IPS-20b (cell line): Measurements from ENCODE around the gene HMGXB4.

ENCODE experiments used
- H3K27ac ChIP-seq: one replicate; pipeline ENCODE4 v1.5.1; 2013; ENCODE audit warnings: low read length
- H3K27me3 ChIP-seq: 2 replicates; pipeline ENCODE4 v1.6.1; 2013; ENCODE audit warnings: mild to moderate bottlenecking, low read length, inconsistent platforms; ENCODE audit not compliant: insufficient read depth
- H3K36me3 ChIP-seq: 2 replicates; pipeline ENCODE4 v1.6.1; 2013; ENCODE audit warnings: low read depth, mild to moderate bottlenecking, inconsistent platforms, low read length, moderate library complexity; ENCODE audit not compliant: insufficient read depth
- H3K4me1 ChIP-seq: 2 replicates; pipeline ENCODE4 v1.6.1; 2013; ENCODE audit warnings: mild to moderate bottlenecking, control low read depth, inconsistent platforms, low read length, moderate library complexity; ENCODE audit not compliant: insufficient read depth
- H3K4me3 ChIP-seq: 2 replicates; pipeline ENCODE4 v1.5.1; 2013; ENCODE audit warnings: mild to moderate bottlenecking, low read length, inconsistent platforms
- H3K9ac ChIP-seq: 2 replicates; pipeline ENCODE4 v1.6.1; 2013; ENCODE audit warnings: low read depth, mild to moderate bottlenecking, inconsistent platforms, low read length, moderate library complexity
- H3K9me3 ChIP-seq: 2 replicates; pipeline ENCODE4 v1.6.1; 2013; ENCODE audit warnings: mild to moderate bottlenecking, low read depth, low read length, inconsistent platforms; ENCODE audit not compliant: insufficient read depth

HMGXB4 gene, protein sequence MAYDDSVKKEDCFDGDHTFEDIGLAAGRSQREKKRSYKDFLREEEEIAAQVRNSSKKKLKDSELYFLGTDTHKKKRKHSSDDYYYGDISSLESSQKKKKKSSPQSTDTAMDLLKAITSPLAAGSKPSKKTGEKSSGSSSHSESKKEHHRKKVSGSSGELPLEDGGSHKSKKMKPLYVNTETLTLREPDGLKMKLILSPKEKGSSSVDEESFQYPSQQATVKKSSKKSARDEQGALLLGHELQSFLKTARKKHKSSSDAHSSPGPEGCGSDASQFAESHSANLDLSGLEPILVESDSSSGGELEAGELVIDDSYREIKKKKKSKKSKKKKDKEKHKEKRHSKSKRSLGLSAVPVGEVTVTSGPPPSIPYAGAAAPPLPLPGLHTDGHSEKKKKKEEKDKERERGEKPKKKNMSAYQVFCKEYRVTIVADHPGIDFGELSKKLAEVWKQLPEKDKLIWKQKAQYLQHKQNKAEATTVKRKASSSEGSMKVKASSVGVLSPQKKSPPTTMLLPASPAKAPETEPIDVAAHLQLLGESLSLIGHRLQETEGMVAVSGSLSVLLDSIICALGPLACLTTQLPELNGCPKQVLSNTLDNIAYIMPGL

DNA sequence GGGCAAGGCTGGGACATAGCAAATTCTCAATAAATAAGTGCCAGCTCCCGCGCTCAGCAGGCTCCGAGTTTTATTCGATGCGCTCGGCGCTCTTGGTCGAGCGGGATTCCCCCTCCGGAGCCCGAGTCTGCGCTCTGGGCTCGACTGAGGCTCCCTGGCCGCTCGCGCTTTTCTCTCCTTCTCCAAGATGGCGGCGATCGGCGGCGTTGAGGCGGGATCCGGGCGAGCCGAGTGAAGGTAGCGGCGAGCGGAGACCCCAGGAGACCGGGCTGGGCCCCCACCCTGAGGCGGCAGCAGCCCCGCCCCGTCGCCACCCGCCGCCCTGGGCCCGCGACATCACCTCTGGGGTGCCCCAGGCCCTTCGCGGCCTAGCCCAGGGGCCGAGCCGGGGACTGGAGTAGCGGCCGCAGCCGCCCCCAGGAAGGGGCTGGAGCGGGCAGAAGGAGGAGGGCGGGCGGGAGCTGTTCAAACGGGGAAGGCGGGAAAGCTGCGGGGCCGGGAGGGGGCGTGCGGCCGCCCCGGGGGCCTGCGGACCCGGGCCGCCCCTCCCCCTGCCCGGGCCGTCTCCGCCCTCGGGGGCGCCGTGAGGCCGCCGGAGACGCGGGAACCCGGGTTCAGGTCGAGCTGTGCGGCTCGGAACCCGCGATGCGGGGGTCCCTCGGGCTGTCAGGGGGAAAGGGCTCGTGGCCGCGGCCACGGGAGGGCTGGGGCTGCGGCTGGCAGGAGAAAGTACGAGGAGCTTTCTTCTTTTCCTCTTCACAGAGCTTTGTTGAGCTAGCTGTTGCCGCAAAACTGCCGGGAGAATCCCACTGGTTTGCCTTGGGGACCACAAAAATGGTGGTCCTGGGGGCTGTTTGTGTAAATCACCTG lies at the start of gene HMGXB4:
TSS of gene HMGXB4 (plus strand) at position 173 of the 870 bp plus-strand sequence. CDS start 4,898 bp downstream, outside the sequence.
- Histone ChIP-seq H3K9ac (peak within 1 kb of the TSS; percentile 97), H3K4me3 (peak within 1 kb of the TSS; percentile 81), H3K27me3 (no peaks in the 10 kb centered on the region), H3K9me3 (no peaks in the 10 kb centered on the region), H3K27ac (peak within 1 kb of the TSS; percentile 75), H3K36me3 (peaks cover 23% of the 10 kb centered on the region), H3K4me1 (peaks cover 3% of the 10 kb centered on the region; the same call in 1 of the 2 replicates)

DNA sequence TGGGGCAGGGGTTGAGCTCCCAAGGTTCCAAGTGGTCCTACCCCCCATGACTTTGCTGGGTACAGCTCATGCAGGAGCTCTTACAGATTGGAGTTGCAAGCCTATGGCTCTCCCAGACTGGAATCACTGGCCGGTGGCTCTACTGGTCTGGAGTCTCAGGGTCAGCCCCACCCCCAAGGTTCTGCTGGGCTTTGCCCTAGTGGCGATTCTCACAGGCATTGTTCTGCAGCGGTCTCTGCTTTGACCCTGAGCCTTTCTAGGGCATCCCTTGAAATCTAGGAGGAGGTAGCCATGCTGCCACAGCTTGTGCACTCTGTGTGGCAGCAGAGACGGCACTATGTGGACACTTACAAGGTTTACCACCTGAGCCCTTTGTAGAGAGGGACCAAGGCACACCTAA lies 49.3 kb upstream of the HMGXB4 start:
- Histone ChIP-seq H3K27ac (no peak overlapping the region), H3K36me3 (no peaks in the 10 kb centered on the region), H3K4me3 (no peak overlapping the region), H3K27me3 (no peaks in the 10 kb centered on the region), H3K9me3 (no peaks in the 10 kb centered on the region), H3K4me1 (no peaks in the 10 kb centered on the region), H3K9ac (no peak overlapping the region)

DNA sequence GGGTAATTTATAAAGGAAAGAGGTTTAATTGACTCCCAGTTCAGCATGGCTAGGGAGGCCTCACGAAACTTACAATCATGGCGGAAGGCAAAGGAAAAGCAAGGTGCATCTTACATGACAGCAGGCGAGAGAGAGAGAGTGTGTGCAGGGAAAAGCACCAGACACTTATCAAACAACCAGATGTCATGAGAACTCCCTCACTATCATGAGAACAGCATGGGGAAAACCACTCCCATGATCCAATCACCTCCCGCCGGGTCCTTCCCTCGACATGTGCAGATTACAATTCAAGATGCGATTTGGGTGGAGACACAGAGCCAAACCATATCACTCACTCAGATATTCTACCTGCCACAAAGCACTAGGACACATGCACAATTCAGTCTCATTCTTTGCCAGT lies 48.1 kb upstream of the HMGXB4 start:
- Histone ChIP-seq H3K36me3 (no peaks in the 10 kb centered on the region), H3K27me3 (no peaks in the 10 kb centered on the region), H3K9ac (no peak overlapping the region), H3K4me3 (no peak overlapping the region), H3K4me1 (no peaks in the 10 kb centered on the region), H3K27ac (no peak overlapping the region), H3K9me3 (no peaks in the 10 kb centered on the region)

DNA sequence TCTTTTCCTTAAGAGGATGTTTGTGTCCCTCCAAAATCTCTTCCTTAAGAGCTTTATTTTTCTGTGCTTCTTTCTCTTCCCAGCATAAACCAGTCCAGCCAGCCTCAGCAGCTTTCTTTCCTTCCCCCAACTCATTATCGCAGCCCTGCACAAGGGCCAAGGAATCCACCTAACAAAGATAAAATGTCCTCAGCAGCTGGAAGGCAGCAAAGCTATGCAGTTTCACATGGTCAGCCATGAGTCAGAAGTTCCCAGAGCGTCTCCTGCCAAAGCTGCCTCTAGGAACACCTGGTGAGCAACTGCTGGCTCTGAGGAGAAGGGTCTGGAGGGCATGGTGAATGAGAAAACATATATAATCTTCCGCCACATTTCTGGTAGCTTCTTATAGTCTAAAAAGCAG lies 45.3 kb upstream of the HMGXB4 start:
- Histone ChIP-seq H3K4me3 (no peak overlapping the region), H3K9me3 (no peaks in the 10 kb centered on the region), H3K27ac (no peak overlapping the region), H3K4me1 (no peaks in the 10 kb centered on the region), H3K27me3 (no peaks in the 10 kb centered on the region), H3K9ac (no peak overlapping the region), H3K36me3 (no peaks in the 10 kb centered on the region)

DNA sequence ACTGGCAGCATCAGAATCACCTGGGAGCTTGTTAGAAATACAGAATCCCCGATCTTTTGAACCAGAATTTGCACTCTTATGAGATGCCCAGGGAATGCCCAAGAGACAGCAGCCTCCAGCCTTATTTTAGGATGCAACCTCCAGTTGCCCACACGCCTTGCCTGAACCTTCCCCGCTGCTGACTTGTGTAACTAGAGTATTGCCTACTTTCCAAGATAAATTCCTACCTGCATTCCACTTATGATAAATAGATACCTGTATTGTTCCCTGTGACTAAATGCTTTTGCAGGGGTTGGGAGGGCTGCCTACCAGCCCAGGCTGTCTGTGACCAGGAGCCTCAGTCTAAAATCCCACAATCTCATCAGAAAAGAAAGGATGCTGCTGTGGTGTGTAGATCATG lies 44.3 kb upstream of the HMGXB4 start:
- Histone ChIP-seq H3K27ac (no peak overlapping the region), H3K27me3 (no peaks in the 10 kb centered on the region), H3K4me1 (no peaks in the 10 kb centered on the region), H3K4me3 (no peak overlapping the region), H3K36me3 (no peaks in the 10 kb centered on the region), H3K9ac (no peak overlapping the region), H3K9me3 (no peaks in the 10 kb centered on the region)

DNA sequence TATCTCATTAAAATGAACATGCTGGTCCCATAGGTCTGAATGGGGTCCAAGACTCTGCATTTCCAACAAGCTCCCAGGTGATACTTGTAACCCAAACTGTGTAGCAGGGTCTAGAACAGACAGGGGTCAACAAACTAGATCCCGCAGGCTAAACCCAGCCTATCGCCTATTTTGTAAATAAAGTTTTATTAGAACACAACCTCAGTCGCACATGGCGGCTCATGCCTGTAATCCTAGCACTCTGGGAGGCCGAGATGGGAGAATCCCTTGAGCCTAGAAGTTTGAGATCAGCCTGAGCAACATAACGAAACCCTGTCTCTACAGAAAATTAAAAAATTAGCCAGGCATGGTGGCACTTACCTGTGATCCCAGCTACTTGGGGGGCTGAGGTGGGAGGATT lies 42.3 kb upstream of the HMGXB4 start:
- no peaks in the 10 kb centered on the region for H3K4me1 ChIP-seq
- H3K9ac ChIP-seq = no peak overlapping the region
- no peaks in the 10 kb centered on the region for H3K27me3 ChIP-seq
- no peaks in the 10 kb centered on the region for H3K9me3 ChIP-seq
- H3K4me3 ChIP-seq = no peak overlapping the region
- no peaks in the 10 kb centered on the region for H3K36me3 ChIP-seq
- H3K27ac ChIP-seq = no peak overlapping the region

DNA sequence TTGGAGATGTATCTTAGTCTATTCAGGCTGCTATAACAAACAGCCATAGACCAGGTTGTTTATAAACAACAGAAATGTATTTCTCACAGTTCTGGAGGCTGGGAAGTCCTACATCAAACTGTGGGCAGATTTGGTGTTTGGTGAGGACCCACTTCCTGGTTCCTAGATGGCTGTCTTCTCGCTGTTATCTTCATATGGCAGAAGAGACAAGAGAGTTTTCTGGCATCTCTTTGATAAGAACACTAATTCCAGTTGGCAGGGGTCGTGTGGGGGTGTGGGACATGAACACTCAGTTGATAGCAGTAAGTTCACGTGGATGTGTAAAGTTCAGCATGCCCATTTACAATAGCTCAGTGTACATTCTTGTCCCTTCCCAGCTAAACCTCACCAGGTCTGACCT lies 41.3 kb upstream of the HMGXB4 start:
- Histone ChIP-seq H3K9ac (no peak overlapping the region), H3K27ac (no peak overlapping the region), H3K4me3 (no peak overlapping the region), H3K27me3 (no peaks in the 10 kb centered on the region), H3K9me3 (no peaks in the 10 kb centered on the region), H3K36me3 (no peaks in the 10 kb centered on the region), H3K4me1 (no peaks in the 10 kb centered on the region)

DNA sequence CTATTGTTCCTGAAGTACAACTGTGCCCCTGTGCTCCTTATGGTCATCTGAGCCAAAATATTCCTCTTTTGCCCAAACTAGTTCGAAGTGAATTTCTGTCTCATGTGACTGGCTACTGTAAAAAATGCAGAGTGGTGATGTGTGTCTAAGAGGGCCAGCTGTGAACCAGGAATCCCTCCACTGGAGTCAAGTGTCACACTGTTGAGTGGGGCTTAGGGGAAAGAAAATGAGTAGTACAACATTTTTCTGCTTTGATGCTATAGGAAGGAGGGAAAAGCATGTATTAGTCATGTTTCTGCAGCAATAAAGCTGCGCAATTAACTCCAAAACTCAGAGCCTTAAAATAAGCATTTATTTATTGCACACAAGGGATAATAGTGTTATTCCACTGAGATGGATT lies 39.8 kb upstream of the HMGXB4 start:
- Histone ChIP-seq H3K4me3 (no peak overlapping the region), H3K27ac (no peak overlapping the region), H3K9me3 (no peaks in the 10 kb centered on the region), H3K9ac (no peak overlapping the region), H3K36me3 (no peaks in the 10 kb centered on the region), H3K4me1 (no peaks in the 10 kb centered on the region), H3K27me3 (no peaks in the 10 kb centered on the region)

DNA sequence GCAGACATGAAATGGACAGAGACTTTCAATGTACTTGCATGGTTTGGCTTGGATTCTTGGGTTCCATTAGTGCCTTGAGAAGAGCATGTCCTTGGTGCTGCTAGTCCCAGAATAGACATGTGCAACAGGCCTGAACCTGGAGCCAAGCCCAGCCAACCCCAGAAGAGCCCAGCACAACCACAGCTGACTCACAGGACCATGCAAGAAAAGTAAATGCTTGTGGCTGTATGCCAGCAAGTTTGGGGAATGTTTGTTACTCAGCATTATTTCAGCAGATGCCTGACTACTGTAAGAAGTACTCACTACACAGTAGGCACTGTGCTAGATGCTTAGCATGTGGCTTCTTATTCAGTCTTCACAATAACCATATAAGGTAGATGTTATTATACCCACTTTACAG lies 39.2 kb upstream of the HMGXB4 start:
- H3K27me3 ChIP-seq = no peaks in the 10 kb centered on the region
- no peaks in the 10 kb centered on the region for H3K36me3 ChIP-seq
- no peak overlapping the region for H3K27ac ChIP-seq
- no peaks in the 10 kb centered on the region for H3K4me1 ChIP-seq
- no peaks in the 10 kb centered on the region for H3K9me3 ChIP-seq
- no peak overlapping the region for H3K4me3 ChIP-seq
- H3K9ac ChIP-seq = no peak overlapping the region

DNA sequence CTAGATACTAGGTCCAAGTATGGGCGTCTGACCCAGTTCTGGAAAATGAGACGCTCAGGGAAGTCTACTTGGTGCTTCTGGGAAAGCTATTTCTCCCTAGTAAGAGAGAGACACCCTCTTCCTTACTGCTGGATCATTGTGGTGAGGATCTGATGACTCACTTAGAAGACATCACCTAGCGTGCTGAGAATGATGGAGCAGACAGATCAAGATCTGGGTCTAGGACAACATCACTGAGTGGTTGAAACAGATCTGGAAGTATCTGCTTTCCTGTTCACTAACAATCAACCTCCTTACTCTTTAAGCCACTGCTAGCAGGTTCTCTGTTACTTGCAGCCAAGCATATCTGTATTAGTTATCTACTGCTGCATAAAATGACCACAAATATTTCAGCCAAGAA lies 38.3 kb upstream of the HMGXB4 start:
- Histone ChIP-seq H3K9ac (no peak overlapping the region), H3K4me3 (no peak overlapping the region), H3K9me3 (no peaks in the 10 kb centered on the region), H3K36me3 (no peaks in the 10 kb centered on the region), H3K27ac (no peak overlapping the region), H3K27me3 (no peaks in the 10 kb centered on the region), H3K4me1 (no peaks in the 10 kb centered on the region)

DNA sequence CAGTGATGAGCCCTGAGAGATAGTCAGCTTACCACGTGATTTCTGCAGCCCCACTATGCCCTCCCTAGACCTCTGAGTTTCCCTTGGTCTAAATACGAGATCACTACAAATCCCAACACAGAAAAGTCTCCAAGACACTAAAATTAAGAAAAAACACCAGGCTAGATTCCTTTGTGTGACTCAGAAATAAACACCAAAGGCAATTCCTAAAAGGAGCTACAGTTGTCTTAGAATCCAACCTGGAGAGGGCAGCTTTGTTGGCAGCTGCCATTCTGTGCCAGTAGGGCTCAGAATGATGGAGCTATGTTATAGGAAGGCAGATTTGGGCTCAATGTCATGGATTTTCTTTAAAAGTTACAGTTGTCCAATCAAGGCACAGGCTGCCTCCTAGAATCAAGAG lies 37.1 kb upstream of the HMGXB4 start:
- Histone ChIP-seq H3K27ac (no peak overlapping the region), H3K36me3 (no peaks in the 10 kb centered on the region), H3K4me1 (no peaks in the 10 kb centered on the region), H3K9ac (no peak overlapping the region), H3K4me3 (no peak overlapping the region), H3K9me3 (no peaks in the 10 kb centered on the region), H3K27me3 (no peaks in the 10 kb centered on the region)
